Choroid plexus epithelial cell (primary cell): ENCODE results near the gene TEX51.

ENCODE experiments used
- DNase-seq: peaks from one replicate; pipeline ENCODE4 v3.0.0-alpha.2; 2010; ENCODE audit warnings: low read depth
- H3K4me3 ChIP-seq: 2 replicates; pipeline ENCODE4 v1.5.1; 2011; ENCODE audit warnings: low read depth, mild to moderate bottlenecking, control low read depth, low read length, moderate library complexity
- TF ChIP-seq, protein P1 (sequence below): conservative IDR thresholded peaks from 2 replicates; pipeline ENCODE4 v1.5.1; 2011; ENCODE audit warnings: low read depth, mild to moderate bottlenecking, control low read depth, inconsistent platforms, low read length, moderate library complexity

The TEX51 gene

DNA sequence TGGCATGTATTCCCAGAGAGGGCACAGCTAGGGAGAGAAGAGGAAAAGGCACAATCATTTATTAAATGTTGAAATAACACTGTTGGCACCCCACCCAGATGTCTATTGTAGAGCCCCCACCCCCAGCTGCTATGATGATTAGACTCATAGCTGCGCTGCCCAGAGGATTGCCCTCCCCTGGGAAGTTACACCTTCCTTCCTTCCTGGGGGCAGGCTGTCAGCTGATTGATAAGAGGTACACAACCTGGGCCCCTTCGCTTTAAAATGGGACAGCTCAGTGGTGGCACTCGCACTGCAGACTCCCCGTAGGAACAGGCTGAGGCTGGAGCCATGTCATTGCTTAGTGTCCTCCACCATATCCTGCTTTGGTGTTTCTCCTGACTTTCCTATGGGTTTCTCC lies 18.1 kb downstream of the TEX51 start:
- no peak overlapping the region for H3K4me3 ChIP-seq
- TF ChIP-seq, protein P1, sequence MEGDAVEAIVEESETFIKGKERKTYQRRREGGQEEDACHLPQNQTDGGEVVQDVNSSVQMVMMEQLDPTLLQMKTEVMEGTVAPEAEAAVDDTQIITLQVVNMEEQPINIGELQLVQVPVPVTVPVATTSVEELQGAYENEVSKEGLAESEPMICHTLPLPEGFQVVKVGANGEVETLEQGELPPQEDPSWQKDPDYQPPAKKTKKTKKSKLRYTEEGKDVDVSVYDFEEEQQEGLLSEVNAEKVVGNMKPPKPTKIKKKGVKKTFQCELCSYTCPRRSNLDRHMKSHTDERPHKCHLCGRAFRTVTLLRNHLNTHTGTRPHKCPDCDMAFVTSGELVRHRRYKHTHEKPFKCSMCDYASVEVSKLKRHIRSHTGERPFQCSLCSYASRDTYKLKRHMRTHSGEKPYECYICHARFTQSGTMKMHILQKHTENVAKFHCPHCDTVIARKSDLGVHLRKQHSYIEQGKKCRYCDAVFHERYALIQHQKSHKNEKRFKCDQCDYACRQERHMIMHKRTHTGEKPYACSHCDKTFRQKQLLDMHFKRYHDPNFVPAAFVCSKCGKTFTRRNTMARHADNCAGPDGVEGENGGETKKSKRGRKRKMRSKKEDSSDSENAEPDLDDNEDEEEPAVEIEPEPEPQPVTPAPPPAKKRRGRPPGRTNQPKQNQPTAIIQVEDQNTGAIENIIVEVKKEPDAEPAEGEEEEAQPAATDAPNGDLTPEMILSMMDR, result no peak
- no peak for DNase-seq

DNA sequence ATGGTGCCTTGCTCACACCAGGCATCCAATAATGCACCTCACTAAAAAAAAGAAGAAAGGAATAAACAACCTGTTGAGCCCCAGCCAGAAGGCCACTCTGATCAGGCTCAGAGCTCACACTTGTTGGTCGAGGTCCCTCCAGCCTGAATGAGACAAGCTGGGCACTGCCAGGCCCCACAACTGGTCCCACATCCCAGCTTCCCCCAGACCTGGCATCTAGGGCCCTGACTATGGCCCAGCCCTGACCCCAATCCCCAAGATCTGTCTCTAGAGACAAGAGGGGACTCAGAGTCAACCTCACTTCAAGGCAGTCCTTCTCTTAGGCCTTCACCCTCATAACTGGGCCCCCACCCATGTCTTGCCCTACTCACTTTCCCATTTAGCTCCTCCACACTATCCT lies 22.4 kb downstream of the TEX51 start:
- DNase-seq, result no peak
- TF ChIP-seq, protein P1, result no peak
- no peak overlapping the region for H3K4me3 ChIP-seq

DNA sequence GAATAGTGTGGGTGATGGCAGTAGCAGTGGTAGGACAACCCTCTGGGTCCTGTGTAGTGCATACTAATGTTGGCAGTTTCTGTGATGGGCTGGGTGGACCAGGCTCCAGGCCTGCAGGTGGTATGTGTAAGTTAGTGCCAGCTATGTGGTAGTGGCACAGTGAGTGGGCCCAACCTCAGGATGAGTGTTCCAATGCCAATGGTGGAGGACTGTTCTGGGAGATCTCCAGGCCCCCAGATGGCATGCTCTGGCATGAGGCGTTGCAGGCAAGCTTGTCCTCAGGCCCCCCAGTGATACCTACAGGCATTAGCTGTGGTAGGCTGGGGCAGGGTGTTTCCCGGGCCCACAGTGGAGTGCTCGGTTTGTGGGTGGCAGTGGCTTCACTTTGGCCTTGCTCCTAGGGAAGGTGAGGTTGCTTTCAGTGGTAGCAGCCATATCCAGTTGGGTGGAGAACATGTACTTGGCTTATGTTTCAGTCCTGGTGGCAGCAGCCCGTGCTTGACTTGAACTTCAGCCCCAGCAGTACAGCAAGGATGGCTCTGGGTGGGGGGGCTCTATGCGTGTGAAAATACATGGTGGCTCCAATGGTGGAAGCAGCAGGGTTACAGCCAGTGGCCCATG lies 32.4 kb downstream of the TEX51 start:
- DNase-seq, result no peak
- TF ChIP-seq, protein P1, result no peak
- H3K4me3 ChIP-seq, result no peak overlapping the region

DNA sequence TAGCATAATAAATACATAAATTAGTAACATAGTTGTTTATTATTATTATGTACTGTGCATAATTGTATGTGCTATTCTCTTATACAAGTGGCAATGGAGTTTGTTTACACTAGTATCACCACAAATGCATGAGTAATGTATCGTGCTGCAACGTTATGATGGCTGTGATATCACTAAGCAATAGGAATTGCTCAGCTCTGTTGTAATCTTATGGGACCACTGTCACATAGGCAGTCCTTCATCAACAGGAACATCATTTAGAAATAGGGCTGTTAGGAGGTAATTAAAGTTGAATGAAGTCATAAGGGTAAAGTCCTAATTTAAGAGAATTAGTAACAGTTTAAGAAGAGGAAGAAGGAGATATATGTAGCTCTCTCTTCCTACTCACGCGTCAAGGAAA lies 33.8 kb downstream of the TEX51 start:
- TF ChIP-seq, protein P1, result no peak

GRCh38 chr2:126932966-126933710 lies 34.4 kb downstream of the TEX51 start:
- no peak for DNase-seq
- no peak overlapping the region for H3K4me3 ChIP-seq
- TF ChIP-seq, protein P1, result no peak

More for the DNA sequence above, 33.8 kb downstream of the TEX51 start:
- H3K4me3 ChIP-seq, result no peak overlapping the region
- DNase-seq, result no peak

- H3K4me3 ChIP-seq, result no peak overlapping the region
- TF ChIP-seq, protein P1, result no peak
- no peak for DNase-seq
Observed at GRCh38 chr2:126933711-126934091, 35.0 kb downstream of the TEX51 start.

DNA sequence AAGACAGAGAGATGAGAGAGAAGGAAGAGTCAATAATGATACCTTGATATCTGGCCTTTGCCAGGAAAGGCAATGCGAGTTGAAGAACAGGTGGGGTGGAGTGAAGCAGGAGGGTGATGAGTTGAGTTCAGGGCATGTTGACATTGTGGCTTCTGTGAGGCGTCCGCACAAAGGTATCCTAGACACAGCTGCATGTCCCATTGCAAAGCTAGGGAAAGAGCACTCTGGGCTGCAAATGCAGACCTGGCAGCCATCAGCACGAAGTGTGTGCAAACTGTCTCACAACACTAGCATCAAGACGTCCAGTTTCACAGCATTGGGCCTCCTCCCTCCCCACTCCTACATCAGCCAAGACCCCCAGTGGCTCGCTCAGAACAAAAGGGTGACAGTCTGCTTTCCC lies 36.1 kb downstream of the TEX51 start:
- TF ChIP-seq, protein P1, result no peak
- H3K4me3 ChIP-seq, result no peak overlapping the region
- DNase-seq, result no peak
